Hepatocyte (in vitro differentiated cells): ENCODE data around the gene TAF11L13. TPM values are rescaled to one million over a fixed set of nuclear protein-coding genes. Genes with fewer than 3 reads are reported as not detected.

ENCODE experiments used
- DNase-seq: peaks from one replicate; pipeline ENCODE4 v3.0.0-alpha.2; 2016; ENCODE audit warnings: low spot score
- H2AFZ ChIP-seq: fragments of 200-600 bp; sonication (generic); 2 replicates; pipeline ENCODE4 v1.6.0; 2016; ENCODE audit warnings: antibody characterized with exemption, mild to moderate bottlenecking
- H3K27ac ChIP-seq: fragments of 200-600 bp; sonication (generic); 2 replicates; pipeline ENCODE4 v1.5.1; 2016; ENCODE audit warnings: mild to moderate bottlenecking
- H3K27me3 ChIP-seq: fragments of 200-600 bp; sonication (generic); 2 replicates; pipeline ENCODE4 v1.6.1; 2016
- H3K36me3 ChIP-seq: fragments of 200-600 bp; sonication (generic); replicated peaks from 2 replicates; pipeline ENCODE4 v1.5.1; 2016; ENCODE audit warnings: low read depth; ENCODE audit not compliant: insufficient read depth
- H3K4me1 ChIP-seq: fragments of 200-600 bp; sonication (generic); 2 replicates; pipeline ENCODE4 v1.5.1; 2016; ENCODE audit warnings: mild to moderate bottlenecking, moderate library complexity; ENCODE audit not compliant: insufficient read depth
- H3K4me2 ChIP-seq: fragments of 200-600 bp; sonication (generic); 2 replicates; pipeline ENCODE4 v1.6.0; 2016
- H3K4me3 ChIP-seq: fragments of 200-600 bp; sonication (generic); 2 replicates; pipeline ENCODE4 v1.5.1; 2016; ENCODE audit warnings: mild to moderate bottlenecking
- H3K79me2 ChIP-seq: fragments of 200-600 bp; sonication (generic); 2 replicates; pipeline ENCODE4 v1.6.0; 2017; ENCODE audit warnings: mild to moderate bottlenecking
- H3K9me2 ChIP-seq: fragments of 200-600 bp; sonication (generic); replicated peaks from 2 replicates; pipeline ENCODE4 v1.6.0; 2017; ENCODE audit warnings: mild to moderate bottlenecking; ENCODE audit not compliant: insufficient read depth
- H3K9me3 ChIP-seq: fragments of 200-600 bp; sonication (generic); 2 replicates; pipeline ENCODE4 v1.5.1; 2016; ENCODE audit warnings: low read depth, mild to moderate bottlenecking
- H4K20me1 ChIP-seq: fragments of 200-600 bp; sonication (generic); 2 replicates; pipeline ENCODE4 v1.6.0; 2016; ENCODE audit warnings: mild to moderate bottlenecking; ENCODE audit not compliant: insufficient read depth, poor library complexity, severe bottlenecking
- EZH2 ChIP-seq: fragments of 200-600 bp; sonication (generic); IDR thresholded peaks from 2 replicates; pipeline ENCODE4 v1.6.1; 2016; ENCODE audit warnings: antibody characterized with exemption, mild to moderate bottlenecking, borderline replicate concordance
- EZH2phosphoT487 ChIP-seq: fragments of 200-600 bp; sonication (generic); IDR thresholded peaks from one replicate; pipeline ENCODE4 v1.6.1; 2018; ENCODE audit warnings: antibody characterized with exemption, mild to moderate bottlenecking, low read depth, moderate library complexity; ENCODE audit not compliant: unreplicated experiment, severe bottlenecking
- WGBS: methylation state at CpG from one replicate; pipeline ENCODE4 v1.1.6; 2016; ENCODE audit warnings: low lambda C conversion rate; ENCODE audit errors: missing lambda C conversion rate; 5-methylcytosine and 5-hydroxymethylcytosine counted together
- polyA plus RNA-seq: library from polyadenylated mRNA; unstranded; fragments of >200 nt; fragmentation: Nextera tagmentation; extraction: Ambion mirVana; gene quantifications from 2 replicates; pipeline ENCODE4 v1.2.1, GENCODE V29; 2016
- small RNA-seq: library from RNA; depleted of rRNA; stranded (forward); fragments of <200 nt; gene quantifications from one replicate; pipeline ENCODE3, GENCODE V24; 2014
- total RNA-seq: library from RNA; depleted of rRNA; stranded (reverse); fragments of >200 nt; gene quantifications from 2 replicates; pipeline ENCODE4 v1.2.3, GENCODE V29; 2014
- TF ChIP-seq, protein P1 (sequence below): fragments of 200-600 bp; sonication (generic); IDR thresholded peaks from 2 replicates; pipeline ENCODE4 v1.5.1; 2016; ENCODE audit warnings: antibody characterized with exemption, mild to moderate bottlenecking; ENCODE audit not compliant: poor library complexity

TAF11L13 gene
- total and polyA plus RNA-seq, 2 experiments from 2014 or later = not detected

DNA sequence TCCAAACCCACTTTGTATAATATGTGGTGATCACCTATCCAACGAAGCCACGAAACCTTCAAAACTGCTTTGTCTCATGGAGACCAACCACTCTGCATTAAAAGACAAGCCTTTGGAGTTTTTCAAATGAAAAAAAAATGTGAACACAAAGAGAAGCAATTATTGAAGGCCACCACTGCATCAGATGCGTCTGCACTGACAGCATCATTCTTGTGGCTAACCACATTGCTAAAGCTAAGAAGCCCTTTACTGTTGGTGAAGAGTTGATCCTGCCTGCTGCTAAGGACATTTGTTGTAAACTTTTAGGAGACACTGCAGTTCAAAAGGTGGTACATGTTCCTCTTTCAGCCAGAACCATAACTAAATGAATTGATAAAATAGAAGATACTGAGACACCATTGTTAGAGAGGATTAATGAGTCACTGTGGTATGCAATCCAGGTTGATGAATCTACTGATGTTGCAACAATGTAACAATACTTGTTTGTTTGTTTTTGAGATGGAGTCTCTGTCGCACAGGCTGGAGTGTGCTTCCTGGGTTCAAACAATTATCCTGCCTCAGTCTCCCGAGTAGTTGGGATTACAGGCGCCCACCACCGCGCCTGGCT, 47.8 kb downstream of the TAF11L13 start:
- no peaks in the 10 kb centered on the region for H3K27me3 ChIP-seq
- H3K9me3 ChIP-seq = no peaks in the 10 kb centered on the region
- H3K9me2 ChIP-seq = no peaks in the 10 kb centered on the region
- no peaks in the 10 kb centered on the region for H3K36me3 ChIP-seq
- no peaks in the 10 kb centered on the region for H3K4me1 ChIP-seq
- H2AFZ ChIP-seq = no peak overlapping the region
- no peak overlapping the region for H3K4me2 ChIP-seq
- H3K4me3 ChIP-seq = no peak overlapping the region
- H4K20me1 ChIP-seq = no peaks in the 10 kb centered on the region
- no peak overlapping the region for H3K27ac ChIP-seq
- no peak for TF ChIP-seq EZH2phosphoT487
- TF ChIP-seq, protein P1, sequence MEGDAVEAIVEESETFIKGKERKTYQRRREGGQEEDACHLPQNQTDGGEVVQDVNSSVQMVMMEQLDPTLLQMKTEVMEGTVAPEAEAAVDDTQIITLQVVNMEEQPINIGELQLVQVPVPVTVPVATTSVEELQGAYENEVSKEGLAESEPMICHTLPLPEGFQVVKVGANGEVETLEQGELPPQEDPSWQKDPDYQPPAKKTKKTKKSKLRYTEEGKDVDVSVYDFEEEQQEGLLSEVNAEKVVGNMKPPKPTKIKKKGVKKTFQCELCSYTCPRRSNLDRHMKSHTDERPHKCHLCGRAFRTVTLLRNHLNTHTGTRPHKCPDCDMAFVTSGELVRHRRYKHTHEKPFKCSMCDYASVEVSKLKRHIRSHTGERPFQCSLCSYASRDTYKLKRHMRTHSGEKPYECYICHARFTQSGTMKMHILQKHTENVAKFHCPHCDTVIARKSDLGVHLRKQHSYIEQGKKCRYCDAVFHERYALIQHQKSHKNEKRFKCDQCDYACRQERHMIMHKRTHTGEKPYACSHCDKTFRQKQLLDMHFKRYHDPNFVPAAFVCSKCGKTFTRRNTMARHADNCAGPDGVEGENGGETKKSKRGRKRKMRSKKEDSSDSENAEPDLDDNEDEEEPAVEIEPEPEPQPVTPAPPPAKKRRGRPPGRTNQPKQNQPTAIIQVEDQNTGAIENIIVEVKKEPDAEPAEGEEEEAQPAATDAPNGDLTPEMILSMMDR = no peak
- no peak for TF ChIP-seq EZH2
- DNase-seq = no peak
- WGBS = 89% methylated on average over 8 of the region's 8 CpGs
- no peaks in the 10 kb centered on the region for H3K79me2 ChIP-seq

DNA sequence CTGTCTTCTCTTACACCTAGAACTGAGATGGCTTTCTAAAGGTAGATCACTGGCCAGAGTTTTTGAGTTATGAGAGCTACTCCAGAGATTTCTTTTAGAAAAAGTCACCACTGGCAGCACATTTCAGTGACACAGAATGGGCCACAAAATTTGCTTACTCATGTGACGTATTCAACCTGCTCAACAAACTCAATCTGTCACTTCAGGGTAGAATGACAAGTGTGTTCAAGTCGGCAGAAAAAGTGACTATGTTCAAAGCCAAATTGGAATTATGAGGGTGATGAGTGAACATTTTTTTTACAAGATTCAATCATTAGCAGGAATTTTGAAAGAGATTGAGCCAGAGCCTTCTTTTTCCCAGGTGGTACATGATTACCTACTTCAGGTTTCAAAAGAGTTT, 48.8 kb downstream of the TAF11L13 start:
- TF ChIP-seq EZH2 (no peak), EZH2phosphoT487 (no peak)
- TF ChIP-seq, protein P1 = no peak
- Histone ChIP-seq H3K9me3 (no peaks in the 10 kb centered on the region), H4K20me1 (no peaks in the 10 kb centered on the region)

More for the DNA sequence above, 48.8 kb downstream of the TAF11L13 start:
- Histone ChIP-seq H2AFZ (no peak overlapping the region), H3K36me3 (no peaks in the 10 kb centered on the region), H3K9me2 (no peaks in the 10 kb centered on the region), H3K4me1 (no peaks in the 10 kb centered on the region), H3K4me2 (no peak overlapping the region), H3K27me3 (no peaks in the 10 kb centered on the region), H3K4me3 (no peak overlapping the region), H3K27ac (no peak overlapping the region), H3K79me2 (no peaks in the 10 kb centered on the region)
- 89% methylated on average over 2 of the region's 2 CpGs for WGBS
- DNase-seq = no peak

Small RNAs within 50 kb of the gene (small RNA-seq; reads per million reads assigned to genes)
- gene AC233724.1 (not detected), gene AC233724.12 (not detected), gene AC233724.2 (not detected), gene AC233724.3 (not detected), gene AC233724.4 (not detected), gene AC233724.6 (not detected), gene AC233724.7 (not detected)

Other genes starting within 250 kb of the TAF11L13 start
- gene TAF11L2, start 133.9 kb upstream of the TAF11L13 start, total RNA-seq = not detected in 2 replicates
- not detected in 2 replicates for gene TAF11L2, start 133.9 kb upstream of the TAF11L13 start, polyA plus RNA-seq
- not detected in 2 replicates for gene TAF11L3, start 113.7 kb upstream of the TAF11L13 start, total RNA-seq
- gene TAF11L3, start 113.7 kb upstream of the TAF11L13 start, polyA plus RNA-seq = not detected in 2 replicates
- gene TAF11L4, start 110.3 kb upstream of the TAF11L13 start, total RNA-seq = not detected in 2 replicates
- not detected in 2 replicates for gene TAF11L4, start 110.3 kb upstream of the TAF11L13 start, polyA plus RNA-seq
- gene TAF11L5, start 106.9 kb upstream of the TAF11L13 start, total RNA-seq = not detected in 2 replicates
- gene TAF11L5, start 106.9 kb upstream of the TAF11L13 start, polyA plus RNA-seq = not detected in 2 replicates
- gene TAF11L6, start 103.4 kb upstream of the TAF11L13 start, total RNA-seq = not detected in 2 replicates
- gene TAF11L6, start 103.4 kb upstream of the TAF11L13 start, polyA plus RNA-seq = not detected in 2 replicates
- gene TAF11L7, start 46.3 kb upstream of the TAF11L13 start, total RNA-seq = not detected in 2 replicates
- gene TAF11L7, start 46.3 kb upstream of the TAF11L13 start, polyA plus RNA-seq = not detected in 2 replicates
- gene TAF11L8, start 41.1 kb upstream of the TAF11L13 start, total RNA-seq = not detected in 2 replicates
- gene TAF11L8, start 41.1 kb upstream of the TAF11L13 start, polyA plus RNA-seq = not detected in 2 replicates
- gene TAF11L9, start 37.7 kb upstream of the TAF11L13 start, total RNA-seq = not detected in 2 replicates
- not detected in 2 replicates for gene TAF11L9, start 37.7 kb upstream of the TAF11L13 start, polyA plus RNA-seq
- not detected in 2 replicates for gene TAF11L10, start 34.3 kb upstream of the TAF11L13 start, total RNA-seq
- gene TAF11L10, start 34.3 kb upstream of the TAF11L13 start, polyA plus RNA-seq = not detected in 2 replicates
- gene TAF11L11, start 27.9 kb upstream of the TAF11L13 start, total RNA-seq = not detected in 2 replicates
- not detected in 2 replicates for gene TAF11L11, start 27.9 kb upstream of the TAF11L13 start, polyA plus RNA-seq
- gene TAF11L12, start 21.7 kb upstream of the TAF11L13 start, total RNA-seq = not detected in 2 replicates
- gene TAF11L12, start 21.7 kb upstream of the TAF11L13 start, polyA plus RNA-seq = not detected in 2 replicates
- gene TAF11L14, start 2.4 kb downstream of the TAF11L13 start, total RNA-seq = not detected in 2 replicates
- gene TAF11L14, start 2.4 kb downstream of the TAF11L13 start, polyA plus RNA-seq = not detected in 2 replicates